IPS DF 4.7 (cell line): ENCODE results near the gene AACS.
"Not testable (repeated sequence)": the region's sequence is repeated elsewhere in the genome, so short reads cannot be mapped to it uniquely, and the experiment has no call there.

ENCODE experiments used
- DNase-seq: peaks from one replicate; pipeline ENCODE4 v3.0.0-alpha.2; 2013; ENCODE audit warnings: low spot score; ENCODE audit errors: extremely low read depth

AACS gene

DNA sequence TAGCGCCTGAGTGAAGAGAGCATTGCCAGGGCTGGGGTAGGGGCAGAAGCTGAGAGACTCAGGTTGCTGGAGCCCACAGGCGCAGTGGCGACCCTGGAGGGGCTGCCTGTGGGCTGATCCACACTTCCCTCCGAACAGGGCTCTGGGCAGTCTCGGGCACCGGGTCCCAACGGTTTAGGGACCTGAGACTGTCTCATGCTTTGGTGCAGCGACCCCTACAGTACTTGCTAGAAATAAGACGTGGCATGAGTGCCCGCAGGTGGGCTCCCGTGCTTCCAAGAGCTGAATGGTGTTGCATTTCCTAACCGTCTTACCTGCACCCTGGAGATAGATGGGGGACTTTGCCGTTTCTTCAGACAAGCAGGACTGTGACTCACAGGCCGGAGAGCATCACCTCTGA lies 57.4 kb downstream of the AACS start:
- no peak for DNase-seq

DNA sequence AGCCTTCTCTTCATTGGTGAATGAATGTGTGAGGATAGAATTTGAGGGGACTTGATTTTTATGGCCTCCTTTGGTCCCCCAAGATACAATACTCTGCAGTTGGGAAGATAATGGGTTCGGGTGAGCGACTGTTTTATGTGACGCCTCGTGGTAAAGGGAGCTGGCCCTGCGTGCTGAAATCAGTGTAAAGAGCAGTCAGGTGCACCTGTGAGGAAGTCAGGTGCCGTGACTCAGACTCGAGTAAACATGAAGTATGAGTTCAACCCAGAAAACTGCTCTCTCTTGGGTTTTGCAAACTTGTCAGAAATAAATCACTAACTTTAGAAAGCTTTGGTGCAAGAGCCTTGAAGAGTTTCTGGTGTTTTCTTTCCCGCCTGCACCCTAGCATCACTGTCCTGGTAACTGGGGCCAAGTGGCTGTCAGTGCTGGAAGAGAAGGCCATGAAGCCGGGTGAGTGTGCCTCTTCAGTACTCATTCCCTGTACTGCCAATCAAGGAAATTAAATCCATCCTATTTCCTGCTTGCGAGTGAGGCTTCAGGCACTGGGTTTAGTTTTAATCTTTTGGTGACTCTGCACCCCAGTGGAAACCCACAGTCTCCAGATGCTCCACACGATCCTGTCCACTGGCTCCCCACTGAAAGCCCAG lies 59.2 kb downstream of the AACS start:
- DNase-seq: no peak

DNA sequence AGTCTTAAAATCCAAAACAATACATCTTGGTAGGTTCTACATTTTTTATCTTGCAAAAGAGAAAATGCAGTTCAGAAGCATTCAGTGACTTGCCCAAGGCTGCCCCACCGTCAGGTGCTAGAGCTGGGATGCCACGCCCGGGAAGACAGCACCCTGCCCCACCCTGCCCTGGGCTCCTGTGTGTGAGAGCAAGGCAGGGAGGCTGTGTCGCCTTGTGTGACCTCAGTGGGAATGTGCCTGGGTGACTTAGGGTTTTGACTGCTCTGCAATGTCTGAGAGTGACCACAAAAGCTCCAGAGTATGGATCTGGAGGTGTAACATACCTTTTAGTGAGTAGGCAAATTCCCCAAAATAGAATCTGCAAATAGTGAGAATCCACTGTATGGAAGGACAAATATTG lies 60.0 kb downstream of the AACS start:
- no peak for DNase-seq

DNA sequence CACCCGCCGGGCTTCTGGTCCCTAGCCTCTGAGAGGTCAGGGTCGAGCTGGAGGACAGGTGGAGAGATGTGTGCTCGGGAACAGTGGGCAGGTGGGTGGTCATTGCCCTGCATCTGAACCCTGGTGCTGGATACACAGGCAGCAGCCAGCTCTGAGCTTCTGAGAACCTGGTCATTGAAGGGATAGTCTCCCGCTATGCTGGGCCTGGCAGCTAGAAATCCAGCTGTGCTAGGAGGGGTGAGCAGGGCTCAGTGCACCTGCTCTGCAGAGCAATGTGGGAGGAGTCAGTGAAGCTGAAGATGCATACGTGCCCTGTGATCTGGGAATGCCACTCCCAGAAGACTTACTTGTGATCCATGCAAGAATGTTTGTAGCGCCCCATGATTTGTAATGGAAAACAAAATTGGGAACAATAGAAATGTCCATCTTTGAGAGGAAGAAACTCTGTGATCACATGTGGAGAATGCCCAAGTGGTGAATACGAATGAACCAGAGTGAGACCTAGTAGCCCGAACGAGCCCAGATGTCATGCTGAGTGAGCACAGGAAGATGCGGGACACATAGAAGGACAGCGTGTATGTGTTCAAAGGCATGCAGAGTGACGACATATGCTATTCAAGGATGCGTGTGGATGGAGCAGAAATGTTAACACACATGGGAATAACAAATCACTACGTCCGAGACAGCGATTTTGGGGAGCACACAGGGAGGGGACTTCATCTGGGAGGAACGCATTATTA lies 63.4 kb downstream of the AACS start:
- no peak for DNase-seq

DNA sequence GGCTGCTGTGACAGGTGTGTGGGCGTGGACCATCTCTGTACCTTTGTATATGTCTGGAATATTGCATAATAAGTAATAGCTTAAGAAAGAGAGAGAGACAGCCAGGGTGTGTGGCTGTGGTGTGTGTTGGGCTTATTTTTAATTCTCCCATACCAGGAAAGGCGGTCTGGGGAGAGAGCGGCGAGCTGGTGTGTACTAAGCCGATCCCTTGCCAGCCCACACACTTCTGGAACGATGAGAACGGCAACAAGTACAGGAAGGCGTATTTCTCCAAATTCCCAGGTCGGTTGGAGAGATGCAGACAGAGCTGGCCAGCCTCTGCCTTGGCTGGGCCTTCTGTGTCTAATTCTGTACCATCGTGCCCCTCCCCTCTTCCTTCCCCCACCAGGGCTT lies 63.9 kb downstream of the AACS start:
- no peak for DNase-seq

DNA sequence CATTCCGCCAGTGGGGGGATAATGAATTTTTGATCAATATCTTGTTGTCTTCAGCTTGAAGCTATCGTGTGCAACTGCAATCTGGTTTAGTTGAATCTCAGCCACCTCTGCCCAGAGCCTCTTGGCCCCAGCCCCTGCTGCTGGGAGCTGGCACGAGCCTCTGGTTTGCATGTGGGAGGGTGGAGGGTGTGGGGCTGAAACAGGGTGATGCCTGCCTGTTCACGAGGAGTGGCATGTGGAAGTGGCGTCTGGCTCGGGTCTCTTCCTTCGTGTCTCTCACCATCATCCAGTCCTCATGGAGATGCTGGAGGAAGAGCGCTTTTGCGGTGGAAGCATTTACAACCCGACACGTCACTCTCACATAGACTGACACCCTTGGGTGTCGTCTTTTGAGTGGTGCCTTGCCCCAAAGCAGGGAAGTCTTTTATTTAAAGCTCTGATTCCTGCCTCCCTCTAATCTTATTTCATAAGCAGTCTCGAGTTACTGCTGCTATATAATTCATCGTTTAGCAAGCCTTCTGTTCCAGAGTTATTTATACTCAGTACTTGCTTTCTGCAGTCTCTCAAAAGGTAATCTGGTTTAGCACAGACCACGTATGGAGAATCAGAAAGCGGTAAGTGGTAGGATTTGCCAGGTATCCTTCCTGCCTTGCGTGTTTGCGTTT lies 64.5 kb downstream of the AACS start:
- no peak for DNase-seq

DNA sequence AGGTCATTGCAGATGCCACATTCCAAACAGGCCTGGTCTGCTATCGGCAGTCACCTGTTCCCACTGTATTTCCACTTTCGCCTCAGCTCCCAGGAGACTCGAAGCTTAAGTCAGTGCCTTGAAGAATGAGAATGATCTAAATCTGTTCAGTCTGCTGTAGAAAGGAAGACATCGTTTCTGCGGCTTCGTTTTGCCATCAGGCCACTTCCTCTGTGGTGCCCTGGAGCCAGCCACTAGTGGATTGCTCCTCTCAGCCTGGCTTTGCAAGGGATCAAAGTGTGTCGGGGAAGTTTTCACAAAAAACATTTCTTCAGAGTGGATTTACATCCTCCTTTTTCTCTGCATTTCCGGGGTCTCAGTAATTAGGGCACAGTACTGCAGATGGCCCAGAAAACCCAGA lies 66.7 kb downstream of the AACS start:
- DNase-seq: no peak

DNA sequence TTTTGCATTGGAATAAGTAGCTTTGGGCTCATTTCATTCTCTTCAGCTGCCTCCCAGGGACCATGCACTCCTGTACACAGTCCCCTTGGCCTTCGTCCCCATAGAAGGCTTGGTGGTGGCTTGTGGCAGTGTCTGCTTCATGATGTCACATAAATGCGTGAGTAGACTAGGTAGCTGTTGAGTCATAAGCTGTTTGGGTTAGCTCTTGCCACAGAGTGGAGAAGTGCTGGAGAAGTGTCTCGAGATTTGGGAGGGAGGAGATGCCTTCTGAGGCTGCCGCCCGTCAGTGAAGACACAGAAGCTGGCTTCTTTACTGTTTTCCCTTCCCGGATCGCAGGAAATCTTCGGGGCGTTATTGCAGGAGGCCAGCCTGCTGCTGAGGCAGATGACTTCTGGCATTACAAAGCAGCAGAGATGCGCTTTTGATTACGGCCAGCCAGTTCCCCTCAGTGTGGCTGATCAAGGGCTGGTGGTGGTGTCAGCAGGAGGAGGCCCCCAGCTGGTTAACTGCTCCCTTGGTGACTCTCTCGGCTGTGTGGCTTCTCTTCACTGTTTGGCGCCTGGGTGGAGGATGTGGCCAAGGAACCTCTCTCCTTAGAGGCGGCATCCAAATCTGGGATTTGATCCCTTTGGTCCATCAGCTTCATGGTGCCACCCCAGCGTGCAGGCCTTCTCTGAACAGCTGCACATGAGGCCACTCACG lies 67.6 kb downstream of the AACS start:
- DNase-seq: no peak

DNA sequence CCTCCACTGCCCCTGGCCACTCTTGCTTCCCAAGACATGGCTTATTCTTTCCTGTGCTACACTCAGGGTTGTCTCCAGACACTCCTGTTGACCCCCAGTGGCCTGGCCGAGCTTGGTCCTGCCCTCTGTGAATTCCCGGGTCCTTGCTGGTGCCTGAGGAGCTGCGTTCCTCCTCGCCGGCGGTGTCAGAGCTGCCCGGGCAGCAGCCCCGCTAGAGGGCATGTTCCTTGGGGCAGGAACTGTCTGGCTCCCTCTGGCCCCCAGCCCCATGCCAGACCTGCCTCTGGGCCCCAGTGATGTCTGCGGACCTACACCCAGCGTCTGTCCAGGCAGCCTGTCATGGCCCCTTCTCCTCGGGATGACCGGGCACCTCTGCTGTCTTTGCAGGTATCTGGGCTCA lies 68.4 kb downstream of the AACS start:
- no peak for DNase-seq

DNA sequence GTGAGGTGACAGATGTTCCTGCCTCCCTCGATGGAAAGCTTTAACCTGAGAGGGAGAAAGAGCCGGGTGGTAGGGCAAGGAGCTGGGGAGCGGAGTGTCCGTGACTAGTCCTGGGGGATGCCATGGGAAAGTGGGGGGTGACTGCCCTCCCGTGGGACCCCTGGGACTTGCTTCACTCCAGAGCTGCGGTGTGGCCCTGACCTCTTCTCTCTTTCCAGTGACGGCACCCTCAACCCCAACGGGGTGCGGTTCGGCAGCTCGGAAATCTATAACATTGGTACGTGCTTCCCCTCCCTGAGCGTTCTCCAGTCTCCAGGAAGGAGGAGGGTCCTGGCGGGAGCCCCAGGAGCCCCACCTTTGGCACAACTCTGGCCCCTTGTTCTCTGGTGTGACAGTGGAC lies 69.3 kb downstream of the AACS start:
- no peak for DNase-seq

DNA sequence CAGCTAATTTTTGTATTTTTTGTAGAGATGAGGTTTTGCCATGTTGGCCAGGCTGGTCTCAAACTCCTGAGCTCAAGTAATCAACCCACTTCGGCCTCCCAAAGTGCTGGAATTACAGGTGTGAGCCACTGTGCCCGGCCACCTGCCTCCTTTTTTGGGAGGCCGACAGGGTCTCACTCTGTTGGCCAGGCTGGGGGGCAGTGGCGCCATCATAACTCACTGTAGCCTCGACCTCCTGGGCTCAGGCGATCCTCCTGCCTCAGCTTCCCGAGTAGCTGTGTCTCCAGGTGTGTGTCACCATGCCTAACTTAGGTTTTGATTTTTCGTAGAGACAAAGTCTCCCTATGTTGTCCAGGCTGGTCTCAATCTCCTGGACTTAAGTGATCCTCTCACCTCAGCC lies 70.7 kb downstream of the AACS start:
- DNase-seq: no peak

DNA sequence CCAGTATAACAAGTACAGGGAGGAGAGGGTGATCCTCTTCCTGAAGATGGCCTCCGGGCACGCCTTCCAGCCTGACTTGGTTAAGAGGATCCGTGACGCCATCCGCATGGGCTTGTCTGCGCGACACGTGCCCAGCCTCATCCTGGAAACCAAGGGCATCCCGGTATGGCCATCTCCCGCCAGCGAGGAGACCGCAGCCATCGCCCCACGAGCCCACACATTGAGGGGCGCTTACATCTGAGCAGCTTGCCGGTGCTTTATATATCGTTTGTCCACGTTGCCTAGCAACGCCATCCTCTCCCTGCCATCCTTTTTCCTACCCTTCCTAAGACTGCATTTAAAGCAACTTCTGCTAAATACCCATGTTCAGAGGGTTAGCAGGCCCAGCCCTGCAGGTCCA lies 71.5 kb downstream of the AACS start:
- no peak for DNase-seq

DNA sequence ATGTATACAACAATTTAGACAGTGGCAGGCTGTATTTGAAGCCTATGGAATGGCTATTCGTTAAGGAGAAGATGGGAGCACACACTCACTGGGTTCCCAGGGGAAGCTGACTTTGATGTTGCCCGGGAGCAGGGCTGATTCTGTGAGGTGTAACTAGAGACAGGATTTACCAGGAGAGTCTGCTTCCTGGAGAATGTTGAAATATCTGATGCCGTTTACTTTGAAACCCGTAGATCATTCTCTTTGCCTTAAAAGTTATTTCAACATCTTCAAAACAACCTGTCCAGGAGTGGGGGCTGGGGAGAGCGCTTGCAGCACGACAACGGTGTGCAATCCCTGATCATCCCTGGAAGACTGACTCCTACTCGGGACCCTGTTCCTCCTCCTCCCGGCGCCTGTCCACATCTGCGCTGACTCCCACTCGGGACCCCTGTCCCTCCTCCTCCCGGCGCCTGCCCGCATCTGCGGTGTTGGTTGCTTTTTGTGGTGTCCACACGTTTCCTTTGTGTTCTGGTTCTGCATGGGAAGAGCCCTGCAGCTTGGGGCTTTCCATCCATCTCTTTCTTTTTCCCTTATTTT lies 72.6 kb downstream of the AACS start:
- DNase-seq: no peak

DNA sequence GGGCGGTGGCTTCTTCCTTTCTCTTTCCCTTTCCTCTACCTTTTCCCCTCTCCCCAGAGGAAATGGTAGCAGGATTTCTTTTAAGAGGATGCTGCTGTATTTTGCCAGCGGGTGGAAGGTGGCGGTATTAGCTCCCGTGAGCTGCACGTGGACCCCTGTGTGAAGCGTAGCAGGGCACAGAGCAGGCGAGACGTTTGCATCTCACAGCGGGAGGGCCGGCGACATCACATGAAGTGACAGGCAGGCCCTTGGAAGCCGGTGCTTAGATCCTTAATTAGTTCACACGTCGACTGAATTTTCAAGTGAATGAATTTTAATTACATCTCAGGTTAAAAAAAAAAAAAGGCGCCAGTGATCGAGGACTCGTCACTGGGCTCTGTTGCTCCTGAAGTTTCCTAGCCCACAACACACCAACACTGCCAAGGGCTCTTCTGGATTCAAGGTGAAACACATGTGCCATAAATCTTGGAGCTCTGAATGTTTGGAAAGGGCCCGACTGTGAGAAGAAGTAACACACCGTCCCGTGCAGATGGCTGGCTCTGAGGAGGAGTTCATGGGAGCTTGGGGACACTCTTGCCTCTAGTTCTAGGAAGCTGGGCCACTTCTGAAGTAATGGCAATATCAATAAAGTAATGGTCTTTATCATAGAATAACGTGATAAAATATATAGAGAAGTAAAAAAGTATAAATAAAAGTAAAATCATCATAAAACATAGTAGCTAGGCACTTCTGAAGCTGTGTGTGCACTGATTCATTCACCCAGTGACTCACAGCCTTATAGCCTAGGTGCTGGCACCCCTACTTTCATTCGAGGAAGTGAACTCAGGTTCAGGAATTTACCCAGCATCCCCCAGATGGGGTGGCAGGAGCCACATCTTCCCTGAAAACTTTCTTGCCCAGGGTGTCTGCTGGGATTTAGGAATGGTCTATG lies 75.3 kb downstream of the AACS start:
- no peak for DNase-seq

DNA sequence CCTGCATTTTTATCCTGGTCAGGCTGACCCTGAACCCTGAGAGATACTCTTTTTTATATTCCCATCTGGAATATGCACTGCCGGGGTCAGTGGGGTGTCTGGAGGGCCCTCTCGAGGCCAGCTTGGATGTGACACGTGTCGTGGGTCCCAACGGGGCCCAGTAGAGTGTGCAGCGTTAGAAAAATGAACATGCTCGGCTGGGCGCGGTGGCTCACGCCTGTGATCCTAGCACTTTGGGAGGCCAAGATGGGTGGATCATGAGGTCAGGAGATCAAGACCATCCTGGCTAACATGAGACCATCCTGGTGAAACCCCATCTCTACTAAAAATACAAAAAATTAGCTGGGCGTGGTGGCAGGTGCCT lies 76.0 kb downstream of the AACS start:
- not testable (repeated sequence) for DNase-seq

DNA sequence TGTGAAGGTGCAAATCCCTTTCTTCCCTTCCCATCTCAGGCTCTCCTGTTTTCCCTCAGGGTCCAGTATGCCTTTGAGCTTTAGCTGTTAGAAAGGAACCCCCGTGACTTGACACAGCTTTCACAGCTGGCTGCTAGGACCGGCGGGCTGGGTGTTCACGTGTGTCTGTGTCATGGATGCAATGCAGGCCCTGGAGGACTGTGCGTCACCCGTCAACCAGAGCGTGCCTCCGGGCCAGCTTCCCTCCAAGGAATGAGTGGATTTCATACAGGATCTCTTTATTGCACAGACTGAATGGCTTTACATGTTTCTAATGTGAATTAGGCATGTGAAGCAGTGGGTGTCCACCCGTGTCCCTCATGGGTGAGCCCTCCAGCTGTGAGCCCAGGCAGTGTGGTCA lies 77.4 kb downstream of the AACS start:
- no peak for DNase-seq

DNA sequence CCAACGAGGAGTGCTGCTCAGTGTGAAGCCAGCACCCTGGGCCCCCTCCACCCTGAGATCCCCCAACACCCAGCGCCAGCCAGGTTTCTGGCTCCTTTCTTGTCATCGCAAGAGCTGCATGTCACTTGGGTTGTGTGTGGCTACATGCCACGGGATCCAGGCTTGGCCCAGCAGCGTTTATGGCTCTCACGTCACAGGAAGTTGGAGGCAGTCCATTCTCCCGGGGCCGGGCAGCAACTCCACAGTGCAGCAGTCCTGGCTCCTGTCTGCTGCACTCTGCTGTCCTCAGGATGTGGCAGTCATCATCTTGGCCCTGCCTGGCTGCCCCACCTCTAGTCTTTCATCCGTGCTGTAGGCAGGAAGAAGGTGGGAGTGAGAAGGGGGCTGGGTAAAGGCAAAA lies 78.3 kb downstream of the AACS start:
- no peak for DNase-seq

DNA sequence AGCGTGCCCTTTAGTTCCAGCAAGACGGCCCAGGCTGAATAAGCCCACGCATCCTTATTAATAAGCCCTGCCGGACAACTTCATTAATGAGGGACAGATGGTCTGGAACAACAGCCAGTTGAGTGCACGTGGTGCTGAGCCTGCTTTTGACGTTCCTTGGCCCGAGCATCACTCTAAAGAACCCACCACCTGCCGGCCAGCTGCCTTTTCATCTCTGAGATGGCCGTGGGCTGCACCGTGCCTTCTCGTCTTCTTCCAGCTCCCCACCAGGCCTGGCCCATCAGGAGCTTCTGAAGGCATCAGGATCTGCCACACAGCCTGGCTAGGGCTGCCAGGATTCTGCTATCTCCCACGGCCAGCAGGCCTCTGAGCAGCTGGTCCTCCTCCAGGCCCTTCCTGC lies 80.0 kb downstream of the AACS start:
- DNase-seq: no peak

DNA sequence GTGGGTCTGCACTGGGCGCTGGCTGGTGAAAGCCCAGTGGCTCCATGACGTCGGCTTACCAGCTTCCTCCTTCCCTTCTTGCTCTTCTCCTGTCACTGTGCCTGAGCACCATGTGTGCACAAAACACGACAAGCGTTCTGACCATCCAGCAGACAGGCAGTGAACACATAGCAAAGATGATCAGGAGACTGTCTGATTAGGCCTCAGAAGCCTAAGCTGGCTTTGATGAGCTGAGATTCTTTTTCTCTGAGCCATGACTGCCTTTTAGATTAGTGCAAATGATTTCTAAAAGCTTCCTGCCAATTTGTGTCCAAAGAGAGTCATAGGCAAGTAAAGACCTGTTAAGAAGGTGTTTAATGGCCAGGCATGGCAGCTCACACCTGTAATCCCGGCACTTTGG lies 83.1 kb downstream of the AACS start:
- DNase-seq: no peak

DNA sequence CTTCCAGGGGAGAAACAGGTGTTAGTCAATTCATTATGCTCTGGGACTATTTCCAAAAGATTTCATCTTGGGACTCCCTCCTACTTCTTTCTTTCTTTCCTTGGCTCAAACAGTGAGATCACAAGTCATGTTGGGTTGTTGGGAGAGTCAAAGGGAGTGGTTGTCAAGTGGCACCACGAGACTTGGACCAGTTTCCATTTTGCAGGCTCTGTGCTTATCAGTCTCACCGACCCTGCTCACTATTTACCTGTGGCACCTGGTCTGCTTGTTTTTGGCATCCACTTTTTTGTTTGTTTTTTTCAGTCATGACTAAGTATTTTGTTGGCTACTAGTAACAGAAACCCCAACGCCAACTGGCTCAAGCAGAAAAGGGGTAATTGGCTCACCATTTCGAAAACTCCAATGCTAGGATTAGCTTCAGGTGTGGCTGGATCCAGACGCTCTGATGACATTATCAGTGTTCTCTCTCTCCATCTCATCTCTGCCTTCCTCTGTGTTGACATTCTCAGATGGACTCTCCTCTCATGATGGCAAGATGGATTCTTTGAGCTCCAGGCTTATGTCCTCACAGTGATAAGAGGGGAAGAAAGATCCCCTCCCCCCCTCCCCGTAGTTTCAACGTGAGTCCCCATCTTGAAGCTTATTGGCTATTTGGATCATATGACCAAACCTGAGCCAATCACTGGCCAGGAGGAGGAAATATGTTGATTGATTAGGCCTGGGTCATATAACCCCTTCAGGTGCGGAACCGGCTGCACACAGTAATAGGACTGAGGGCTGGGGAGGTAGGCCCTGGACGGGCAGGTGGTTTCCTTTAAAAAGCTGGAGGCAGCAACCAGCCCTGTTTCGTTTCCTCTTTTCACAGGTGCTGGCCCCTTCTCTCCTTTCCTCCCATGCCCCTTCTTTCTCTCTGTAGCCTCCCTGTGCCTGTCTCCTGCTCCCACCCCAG lies 84.2 kb downstream of the AACS start:
- DNase-seq: no peak
